Esophagus squamous epithelium (tissue), 5 donors: ENCODE results near the gene SLC50A1. TPM values are rescaled to one million over a fixed set of nuclear protein-coding genes. Genes with fewer than 3 reads are reported as not detected.
A peak's percentile ranks its signal among the peaks of the same experiment; 100 is the strongest.

Source experiments
- DNase-seq: peaks from one replicate; lab custom pipeline; 2025; lab: John Stamatoyannopoulos, UW
- H3K27ac ChIP-seq, 4 donors: fragments of 200-600 bp; sonication (generic); one replicate each; pipeline ENCODE4 v1.5.1; 2016 to 2019; ENCODE audit warnings: mild to moderate bottlenecking in 1 of 4
- H3K27me3 ChIP-seq, 4 donors: fragments of 200-600 bp; sonication (generic); 1 replicate in 3 of 4; 2 replicates in 1 of 4; pipeline versions ENCODE4 v1.5.1 to v1.6.0; 2017 to 2021; ENCODE audit warnings: antibody characterized with exemption in 1 of 4
- H3K36me3 ChIP-seq, 3 donors: fragments of 200-600 bp; sonication (generic); one replicate each; pipeline ENCODE4 v1.5.1; 2016 to 2019
- H3K4me1 ChIP-seq, 3 donors: fragments of 200-600 bp; sonication (generic); one replicate each; pipeline ENCODE4 v1.5.1; 2017 to 2019
- H3K4me3 ChIP-seq, 4 donors: fragments of 200-600 bp; sonication (generic); 1 replicate in 3 of 4; 2 replicates in 1 of 4; pipeline ENCODE4 v1.5.1; 2016 to 2019; ENCODE audit warnings: mild to moderate bottlenecking in 2 of 4, moderate library complexity in 1 of 4
- H3K9me3 ChIP-seq, 3 donors: fragments of 200-600 bp; sonication (generic); one replicate each; pipeline ENCODE4 v1.5.1; 2016 to 2019
- CTCF ChIP-seq, 6 experiments: fragments of 450-650 bp in 4 of 6; fragments of 200-600 bp in 2 of 6; sonication (generic) in 2 of 6; IDR thresholded peaks; one replicate each; pipeline ENCODE4 v1.5.1; 2016 to 2019; ENCODE audit warnings: antibody characterized with exemption in 6 of 6, mild to moderate bottlenecking in 4 of 6, moderate library complexity in 4 of 6
- POLR2A ChIP-seq, 4 donors: fragments of 450-650 bp; IDR thresholded peaks; one replicate each; pipeline ENCODE4 v1.6.1; 2017; ENCODE audit warnings: antibody characterized with exemption in 4 of 4, mild to moderate bottlenecking in 4 of 4, moderate library complexity in 3 of 4
- WGBS, 2 donors: methylation state at CpG; one replicate each; pipeline ENCODE4 v1.1.5; 2018; 5-methylcytosine and 5-hydroxymethylcytosine counted together
- intact Hi-C: fragments of 100-400 bp; cut with DNase I; formaldehyde crosslinking; loops from one replicate; pipeline ENCODE4 v1.15.0; 2022
- total RNA-seq, 4 donors: library from RNA; depleted of rRNA; stranded (reverse); fragments of >200 nt; gene quantifications; one replicate each; pipeline ENCODE4 v1.1.0, GENCODE V29; 2016
- donor health status: DM: yes; HTN: yes; CAD: no.

Gene SLC50A1
- total RNA-seq, 4 donors from 2014 or later: 21.4 to 27.2 (median 26.0) TPM

GRCh38 chr1:155173478-155174323 is 38.0 kb downstream of the SLC50A1 start, which contains the start of gene TRIM46:
Gene TRIM46, plus strand, starts transcription at chr1:155173849. Its CDS starts 118 bp downstream, at chr1:155173967.
- no peaks in the 10 kb centered on the region for H3K9me3 ChIP-seq
- TF ChIP-seq CTCF (IDR thresholded peaks at IDR 0.05) (peak in 1 of 6 experiments; percentile 0), POLR2A (IDR thresholded peaks at IDR 0.05) (no peak)
- no peak for DNase-seq
- intact Hi-C loops: no loop called here
- H3K27ac ChIP-seq: peak within 1 kb of the TSS; percentile 92 to 99 (median 96)
- H3K27me3 ChIP-seq: peaks cover 0 to 27% (median 0%) of the 10 kb centered on the region in 4 donors
- peaks cover 25 to 58% (median 28%) of the 10 kb centered on the region in 3 donors for H3K4me1 ChIP-seq
- H3K36me3 ChIP-seq: peaks cover 0 to 24% (median 13%) of the 10 kb centered on the region in 3 donors
- H3K4me3 ChIP-seq: peak within 1 kb of the TSS; percentile 82 to 96 (median 94)
- WGBS, 2 donors: 1 to 3% methylated on average over 20 to 31 of the region's 38 CpGs

DNA sequence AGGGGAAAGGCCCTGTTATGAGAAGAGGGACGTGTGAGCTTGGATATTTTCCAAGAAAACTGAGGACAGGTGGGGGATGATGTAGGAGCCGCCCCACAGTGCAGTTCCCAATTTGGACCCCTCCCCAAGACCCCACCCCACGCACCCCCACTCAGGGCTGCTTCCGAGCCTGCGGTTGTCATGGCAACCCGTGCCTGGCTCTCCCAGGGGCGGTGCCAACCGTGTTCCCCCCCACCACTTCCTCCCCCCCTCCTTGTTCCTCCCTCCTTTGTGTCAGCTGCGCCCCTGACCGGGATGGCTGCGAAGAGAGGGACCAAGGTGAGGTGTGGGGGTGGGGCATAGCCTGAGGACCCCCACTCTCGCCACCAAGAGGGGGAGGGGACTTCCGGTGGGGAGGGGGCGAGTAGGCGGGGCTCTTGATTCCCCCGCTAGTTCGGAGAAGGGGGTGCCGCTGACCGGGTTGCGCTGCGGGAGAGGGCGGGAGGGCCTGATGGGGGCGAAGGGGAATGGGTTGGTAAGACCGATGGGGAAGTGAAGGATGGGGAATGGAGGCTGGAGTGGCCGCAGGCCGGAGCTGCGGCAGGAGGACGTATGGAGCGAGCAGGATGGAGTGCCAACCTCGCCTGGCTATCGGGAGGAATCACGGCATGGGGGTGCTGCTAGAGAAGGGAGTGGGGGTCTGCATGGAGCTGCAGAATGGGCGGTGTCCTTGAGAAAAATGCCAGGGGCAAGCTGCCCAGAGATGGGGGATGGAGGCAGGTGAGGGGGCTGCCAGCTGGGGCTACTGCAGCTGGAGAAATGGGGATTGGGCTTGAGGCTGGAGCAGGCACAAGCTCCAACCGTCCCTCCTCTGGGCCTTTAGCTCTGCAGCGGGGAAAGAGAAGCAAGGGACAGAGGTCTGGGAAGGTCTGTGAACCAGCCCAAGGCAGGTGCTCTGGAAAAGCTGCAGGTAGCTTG is 39.0 kb downstream of the SLC50A1 start:
- peaks cover 0 to 15% (median 4%) of the 10 kb centered on the region in 3 donors for H3K36me3 ChIP-seq
- peaks cover 0 to 27% (median 0%) of the 10 kb centered on the region in 4 donors for H3K27me3 ChIP-seq
- TF ChIP-seq POLR2A (IDR thresholded peaks at IDR 0.05): no peak
- TF ChIP-seq CTCF (IDR thresholded peaks at IDR 0.05): no peak
- intact Hi-C loops: no loop called here
- 17 to 25% methylated on average over 14 to 24 of the region's 35 CpGs for WGBS, 2 donors
- peaks cover 25 to 58% (median 28%) of the 10 kb centered on the region in 3 donors for H3K4me1 ChIP-seq
- H3K9me3 ChIP-seq: no peaks in the 10 kb centered on the region
- no peak for DNase-seq
- H3K4me3 ChIP-seq: peak overlapping the region in 3 of 4 donors; percentile 92 to 96 (median 95)
- peak overlapping the region in 2 of 4 donors; percentile 28 to 33 for H3K27ac ChIP-seq

- H3K27me3 ChIP-seq: peaks cover 0 to 27% (median 0%) of the 10 kb centered on the region in 4 donors
- no peaks in the 10 kb centered on the region for H3K9me3 ChIP-seq
- TF ChIP-seq POLR2A (IDR thresholded peaks at IDR 0.05): no peak
- no peak for TF ChIP-seq CTCF (IDR thresholded peaks at IDR 0.05)
- no peak overlapping the region for H3K27ac ChIP-seq
- peaks cover 25 to 58% (median 28%) of the 10 kb centered on the region in 3 donors for H3K4me1 ChIP-seq
- no peak for DNase-seq
- intact Hi-C loops: no loop called here
- H3K36me3 ChIP-seq: peaks cover 0 to 7% (median 0%) of the 10 kb centered on the region in 3 donors
- no peak overlapping the region for H3K4me3 ChIP-seq
- 78 to 89% methylated on average over 3 to 4 of the region's 12 CpGs for WGBS, 2 donors
Measured at GRCh38 chr1:155175281-155175926, 39.8 kb downstream of the SLC50A1 start.

GRCh38 chr1:155175927-155176371 is 40.3 kb downstream of the SLC50A1 start:
- Histone ChIP-seq H3K27me3 (peaks cover 0 to 27% (median 0%) of the 10 kb centered on the region in 4 donors), H3K27ac (no peak overlapping the region), H3K36me3 (peaks cover 0 to 1% (median 0%) of the 10 kb centered on the region in 3 donors), H3K4me1 (peaks cover 25 to 61% (median 28%) of the 10 kb centered on the region in 3 donors), H3K4me3 (no peak overlapping the region), H3K9me3 (no peaks in the 10 kb centered on the region)
- DNase-seq: no peak
- WGBS, 2 donors: 57 to 92% methylated on average over 1 to 4 of the region's 9 CpGs
- TF ChIP-seq CTCF (IDR thresholded peaks at IDR 0.05) (no peak), POLR2A (IDR thresholded peaks at IDR 0.05) (no peak)
- intact Hi-C loops: no loop called here
